DOHH2 (cell line): ENCODE results near the gene CDH1.

Source experiments
- CTCF ChIP-seq: fragments of 200-600 bp; sonication (generic); IDR thresholded peaks from one replicate; pipeline ENCODE4 v1.5.1; 2014; ENCODE audit warnings: antibody characterized with exemption, mild to moderate bottlenecking, low read depth, low read length; ENCODE audit not compliant: poor library complexity, severe bottlenecking
- EZH2phosphoT487 ChIP-seq: fragments of 200-600 bp; sonication (generic); IDR thresholded peaks from 2 replicates; pipeline ENCODE4 v1.6.1; 2017; ENCODE audit warnings: borderline replicate concordance, mild to moderate bottlenecking, antibody characterized with exemption, low read length, moderate library complexity, mixed read lengths

GRCh38 chr16:68826652-68827051 lies 89.6 kb downstream of the CDH1 start:
- TF ChIP-seq CTCF (no peak), EZH2phosphoT487 (no peak)
